H1 (cell line): ENCODE measurements around the gene KMT2E. TPM values are rescaled to one million over a fixed set of nuclear protein-coding genes. Genes with fewer than 3 reads are reported as not detected.

Experiments
- CTCF ChIA-PET: fragments of 300-600 bp; sonication (Branson Sonifier 250); formaldehyde crosslinking; loops from one replicate; lab custom pipeline; 2021; ENCODE audit not compliant: partially characterized antibody; lab: Charles Lee
- POLR2A ChIA-PET: fragments of 300-600 bp; sonication (Branson Sonifier 250); formaldehyde crosslinking; loops from one replicate; lab custom pipeline; 2021; ENCODE audit warnings: inconsistent platforms; ENCODE audit not compliant: partially characterized antibody; lab: Charles Lee
- DNase-seq, 2 experiments: peaks; one replicate each; pipeline versions ENCODE4 v3.0.0 to v3.0.0-alpha.2; 2010 to 2022; ENCODE audit warnings: low spot score in 2 of 2, low read depth in 1 of 2, mixed read lengths in 1 of 2
- FAIRE-seq: peaks from 2 replicates; lab custom pipeline; 2011; peaks lifted over from hg19 to GRCh38; lab: Jason Lieb, UNC
- H2AFZ ChIP-seq: 2 replicates; pipeline ENCODE4 v1.8.1; 2012; ENCODE audit warnings: low read length, inconsistent platforms
- H2AK5ac ChIP-seq: 2 replicates; pipeline ENCODE4 v1.6.1; 2013; ENCODE audit warnings: low read depth, low read length
- H2BK120ac ChIP-seq: replicated peaks from 2 replicates; pipeline ENCODE3; 2013; ENCODE audit warnings: low read depth, low read length, inconsistent platforms
- H2BK12ac ChIP-seq: 2 replicates; pipeline ENCODE4 v1.6.1; 2013; ENCODE audit warnings: low read depth, low read length
- H2BK15ac ChIP-seq: 2 replicates; pipeline ENCODE4 v1.6.1; 2013; ENCODE audit warnings: low read length
- H2BK20ac ChIP-seq: 2 replicates; pipeline ENCODE4 v1.6.1; 2013; ENCODE audit warnings: low read length
- H2BK5ac ChIP-seq: 2 replicates; pipeline ENCODE4 v1.6.1; 2013; ENCODE audit warnings: low read depth, low read length
- H3K14ac ChIP-seq: 2 replicates; pipeline ENCODE4 v1.6.1; 2013; ENCODE audit warnings: inconsistent platforms; ENCODE audit not compliant: insufficient read length
- H3K18ac ChIP-seq: 2 replicates; pipeline ENCODE4 v1.6.1; 2013; ENCODE audit warnings: low read length; ENCODE audit errors: extremely low read depth
- H3K23ac ChIP-seq: 2 replicates; pipeline ENCODE4 v1.6.1; 2013; ENCODE audit warnings: inconsistent platforms; ENCODE audit not compliant: insufficient read length
- H3K23me2 ChIP-seq: 2 replicates; pipeline ENCODE4 v1.6.1; 2013; ENCODE audit warnings: low read depth, low read length
- H3K27ac ChIP-seq: 2 replicates; pipeline ENCODE4 v1.6.1; 2011; ENCODE audit warnings: low read depth, low read length, inconsistent platforms
- H3K27me3 ChIP-seq, 4 experiments: replicated peaks in 1 of 4; 1 replicate in 1 of 4; 2 replicates in 3 of 4; pipeline versions ENCODE4 v1.6.1 to v1.8.1; 2011 to 2013; ENCODE audit warnings: low read length in 3 of 4, mild to moderate bottlenecking in 3 of 4, inconsistent platforms in 2 of 4, mixed read lengths in 2 of 4, moderate library complexity in 1 of 4; ENCODE audit not compliant: control insufficient read depth in 3 of 4, insufficient read depth in 3 of 4; ENCODE audit errors: extremely low read depth in 1 of 4
- H3K36me3 ChIP-seq, 4 experiments: 2 replicates each; pipeline versions ENCODE4 v1.6.1 to v1.8.1; 2011 to 2013; ENCODE audit warnings: mild to moderate bottlenecking in 4 of 4, low read length in 3 of 4, moderate library complexity in 2 of 4, control low read depth in 1 of 4, inconsistent platforms in 1 of 4; ENCODE audit not compliant: insufficient read depth in 4 of 4, control insufficient read depth in 2 of 4
- H3K4ac ChIP-seq: replicated peaks from 2 replicates; pipeline ENCODE3; 2013; ENCODE audit warnings: low read length, low read depth, mixed read lengths, inconsistent platforms; ENCODE audit not compliant: insufficient read length
- H3K4me1 ChIP-seq, 4 experiments: replicated peaks in 1 of 4; 1 replicate in 1 of 4; 2 replicates in 3 of 4; pipeline versions ENCODE4 v1.6.1 to v1.8.1; 2011 to 2013; ENCODE audit warnings: low read length in 3 of 4, inconsistent platforms in 2 of 4, mixed read lengths in 1 of 4; ENCODE audit not compliant: insufficient read depth in 4 of 4, control insufficient read depth in 3 of 4
- H3K4me2 ChIP-seq, 2 experiments: 2 replicates each; pipeline versions ENCODE4 v1.6.1 to v1.8.1; 2011 to 2013; ENCODE audit warnings: low read depth in 2 of 2, low read length in 2 of 2, control low read depth in 1 of 2, inconsistent platforms in 1 of 2, mild to moderate bottlenecking in 1 of 2; ENCODE audit not compliant: insufficient read depth in 1 of 2
- H3K4me3 ChIP-seq, 4 experiments: fragments of 200-600, 300-600 bp in 1 of 4; sonication (generic), shearing (Covaris generic), sonication (Bioruptor Twin) in 1 of 4; 2 replicates each; pipeline versions ENCODE4 v1.5.1 to v1.8.1; 2011 to 2016; ENCODE audit warnings: low read length in 4 of 4, low read depth in 3 of 4, control low read depth in 2 of 4, inconsistent platforms in 2 of 4, mild to moderate bottlenecking in 2 of 4, mixed read lengths in 1 of 4, moderate library complexity in 1 of 4; ENCODE audit not compliant: insufficient read depth in 2 of 4; ENCODE audit errors: extremely low read depth in 1 of 4
- H3K56ac ChIP-seq: replicated peaks from 2 replicates; pipeline ENCODE3; 2013; ENCODE audit warnings: low read depth, mild to moderate bottlenecking, mixed read lengths, low read length, inconsistent platforms; ENCODE audit not compliant: insufficient read length
- H3K79me1 ChIP-seq: 2 replicates; pipeline ENCODE4 v1.6.1; 2013; ENCODE audit warnings: low read depth, low read length, control low read depth
- H3K79me2 ChIP-seq, 2 experiments: 2 replicates each; pipeline versions ENCODE4 v1.6.1 to v1.8.1; 2012 to 2013; ENCODE audit warnings: low read length in 2 of 2, mild to moderate bottlenecking in 2 of 2, inconsistent platforms in 1 of 2; ENCODE audit not compliant: insufficient read depth in 2 of 2, control insufficient read depth in 1 of 2
- H3K9ac ChIP-seq, 4 experiments: replicated peaks in 1 of 4; 1 replicate in 1 of 4; 2 replicates in 3 of 4; pipeline versions ENCODE4 v1.6.1 to v1.8.1; 2011 to 2013; ENCODE audit warnings: low read depth in 3 of 4, low read length in 3 of 4, control low read depth in 2 of 4, mild to moderate bottlenecking in 2 of 4, moderate library complexity in 2 of 4, inconsistent platforms in 1 of 4; ENCODE audit errors: extremely low read depth in 1 of 4
- H3K9me3 ChIP-seq, 2 experiments: 2 replicates each; pipeline versions ENCODE4 v1.6.1 to v1.8.1; 2012 to 2013; ENCODE audit warnings: mild to moderate bottlenecking in 2 of 2, moderate library complexity in 2 of 2, control low read depth in 1 of 2, inconsistent platforms in 1 of 2, low read depth in 1 of 2, low read length in 1 of 2, mixed read lengths in 1 of 2; ENCODE audit not compliant: insufficient read depth in 2 of 2
- H4K20me1 ChIP-seq, 2 experiments: replicated peaks in 1 of 2; 2 replicates each; pipeline versions ENCODE3 to v1.8.1; 2011 to 2013; ENCODE audit warnings: inconsistent platforms in 2 of 2, low read length in 2 of 2, mild to moderate bottlenecking in 1 of 2; ENCODE audit not compliant: insufficient read depth in 2 of 2, control insufficient read depth in 1 of 2
- H4K5ac ChIP-seq: 2 replicates; pipeline ENCODE4 v1.6.1; 2013; ENCODE audit warnings: low read length, low read depth, mixed read lengths, inconsistent platforms; ENCODE audit not compliant: insufficient read length
- H4K8ac ChIP-seq: 2 replicates; pipeline ENCODE4 v1.8.0; 2013; ENCODE audit warnings: mild to moderate bottlenecking, moderate library complexity, low read length, inconsistent platforms; ENCODE audit not compliant: insufficient read depth; ENCODE audit errors: extremely low read depth
- H4K91ac ChIP-seq: replicated peaks from 2 replicates; pipeline ENCODE3; 2013; ENCODE audit warnings: low read length, mixed read lengths, inconsistent platforms; ENCODE audit not compliant: insufficient read length
- CEBPB ChIP-seq: IDR thresholded peaks from 2 replicates; pipeline ENCODE4 v1.6.1; 2012; ENCODE audit warnings: low read depth, low read length
- CHD1 ChIP-seq: IDR thresholded peaks from 2 replicates; pipeline ENCODE4 v1.6.1; 2012; ENCODE audit warnings: low read depth, low read length, improper control_type of control experiment
- HDAC2 ChIP-seq, 2 experiments: fragments of 300-600 bp in 1 of 2; sonication (generic) in 1 of 2; IDR thresholded peaks; 2 replicates each; pipeline ENCODE4 v1.6.1; 2011 to 2012; ENCODE audit warnings: low read depth in 2 of 2, low read length in 2 of 2, mild to moderate bottlenecking in 2 of 2, moderate library complexity in 2 of 2, borderline replicate concordance in 1 of 2, inconsistent platforms in 1 of 2
- HDAC6 ChIP-seq: IDR thresholded peaks from one replicate; pipeline ENCODE4 v1.7.1; 2012; ENCODE audit warnings: low read depth, mild to moderate bottlenecking, inconsistent platforms, low read length, moderate library complexity
- POLR2A ChIP-seq, 2 experiments: IDR thresholded peaks; 1 replicate in 1 of 2; 2 replicates in 1 of 2; pipeline ENCODE4 v1.6.1; 2011; ENCODE audit warnings: low read depth in 2 of 2, low read length in 2 of 2, mild to moderate bottlenecking in 2 of 2; ENCODE audit errors: control extremely low read depth in 1 of 2
- RBBP5 ChIP-seq: IDR thresholded peaks from 2 replicates; pipeline ENCODE4 v1.7.1; 2012; ENCODE audit warnings: low read depth, mild to moderate bottlenecking, inconsistent platforms, low read length, moderate library complexity, borderline replicate concordance
- SAP30 ChIP-seq: fragments of 300-600 bp; sonication (generic); IDR thresholded peaks from 2 replicates; pipeline ENCODE4 v1.7.1; 2012; ENCODE audit warnings: low read length, moderate library complexity, mild to moderate bottlenecking, inconsistent platforms; ENCODE audit not compliant: insufficient read depth, insufficient replicate concordance
- SP2 ChIP-seq: IDR thresholded peaks from 2 replicates; pipeline ENCODE4 v1.6.1; 2012; ENCODE audit warnings: mild to moderate bottlenecking, low read length, inconsistent platforms
- TAF1 ChIP-seq: IDR thresholded peaks from 2 replicates; pipeline ENCODE4 v1.6.1; 2011; ENCODE audit warnings: mild to moderate bottlenecking, low read depth, low read length
- TCF12 ChIP-seq: IDR thresholded peaks from 2 replicates; pipeline ENCODE4 v1.6.1; 2011; ENCODE audit warnings: low read depth, mild to moderate bottlenecking, low read length
- YY1 ChIP-seq: IDR thresholded peaks from 2 replicates; pipeline ENCODE4 v1.6.1; 2011; ENCODE audit warnings: low read depth, mild to moderate bottlenecking, low read length
- WGBS, 2 experiments: shearing (Covaris generic) in 1 of 2; methylation state at CpG; one replicate each; pipeline versions ENCODE4 v1.1.6 to v1.1.7; 2013 to 2015; ENCODE audit warnings: low lambda C conversion rate in 2 of 2, mixed read lengths in 2 of 2, inconsistent platforms in 1 of 2, low coverage in 1 of 2, missing lambda C conversion rate in 1 of 2; ENCODE audit not compliant: insufficient replicate concordance in 2 of 2, insufficient coverage in 1 of 2, insufficient read length in 1 of 2; ENCODE audit errors: extremely low coverage in 1 of 2, missing lambda C conversion rate in 1 of 2; 5-methylcytosine and 5-hydroxymethylcytosine counted together
- polyA plus RNA-seq, 7 experiments: library from polyadenylated mRNA; depleted of rRNA in 3 of 7; stranded (reverse) in 5 of 7; unstranded in 2 of 7; fragments of >200 nt in 5 of 7; fragments of 200-250 nt in 2 of 7; gene quantifications; 1 replicate in 5 of 7; 2 replicates in 1 of 7; 4 replicates in 1 of 7; pipeline versions ENCODE4 v1.2.1 to v1.2.3, GENCODE V29; 2011 to 2013; ENCODE audit warnings: missing spikeins in 2 of 7, mixed read lengths in 2 of 7
- total RNA-seq: library from RNA; stranded (reverse); fragmentation: NEBNext Ultra II Directional; extraction: Animal tissue kit (Norgen Biotek cat#: 25700); gene quantifications from 2 replicates; pipeline ENCODE4 v1.2.1, GENCODE V29; 2021

Gene KMT2E
- total and polyA plus RNA-seq, 2 of the 8 experiments (the other 6 are each of a cell fraction or from before 2014, with no cell fraction given) = 10.9 to 45.0 TPM

DNA sequence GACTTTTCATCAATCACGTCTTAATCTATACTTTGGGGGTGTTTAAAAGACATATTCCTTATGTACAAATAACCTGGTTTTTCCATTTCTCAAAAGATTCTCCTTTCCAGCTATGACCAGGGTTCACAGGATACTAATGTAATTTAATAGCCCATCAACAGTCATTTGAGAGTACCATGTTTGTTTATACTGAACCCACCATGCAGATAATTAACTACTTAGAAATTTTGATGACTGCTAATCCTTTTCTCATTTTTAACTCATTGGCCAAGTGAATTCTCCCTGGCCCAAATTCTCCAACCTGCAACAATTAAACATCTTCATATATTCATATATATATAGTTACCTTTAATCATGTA, 28.8 kb upstream of the KMT2E start:
- H3K4ac ChIP-seq = no peak overlapping the region
- H4K20me1 ChIP-seq = peaks cover 10 to 17% of the 10 kb centered on the region in 2 experiments
- H3K36me3 ChIP-seq = peaks cover 0 to 8% (median 1%) of the 10 kb centered on the region in 4 experiments; a peak in 2 of 8 replicates
- H3K27me3 ChIP-seq = no peaks in the 10 kb centered on the region
- H4K5ac ChIP-seq = no peak overlapping the region
- H3K4me1 ChIP-seq = peaks cover 0 to 6% (median 5%) of the 10 kb centered on the region in 4 experiments; a peak in 3 of 7 replicates
- no peak overlapping the region for H2BK5ac ChIP-seq
- no peak overlapping the region for H3K56ac ChIP-seq
- H3K4me2 ChIP-seq = peak overlapping the region; percentile 58 to 81
- H3K27ac ChIP-seq = no peak overlapping the region
- no peak overlapping the region for H2BK120ac ChIP-seq
- no peak overlapping the region for H2BK20ac ChIP-seq
- H3K23me2 ChIP-seq = peaks cover 2% of the 10 kb centered on the region; the same call in 1 of the 2 replicates
- peaks cover 0 to 26% of the 10 kb centered on the region in 2 experiments; a peak in 2 of 4 replicates for H3K79me2 ChIP-seq
- TF ChIP-seq SP2 (no peak), SAP30 (no peak), RBBP5 (no peak), TCF12 (no peak), TAF1 (no peak), CEBPB (no peak), CHD1 (no peak), POLR2A (IDR thresholded peaks at IDR 0.05; ENCODE audit: control extremely low read depth in 1 of 2, low read depth in 2 of 2, low read length in 2 of 2) (no peak), HDAC2 (IDR thresholded peaks at IDR 0.05; ENCODE audit: borderline replicate concordance in 1 of 2, low read depth in 2 of 2, low read length in 2 of 2) (no peak), YY1 (no peak), HDAC6 (no peak)
- no peaks in the 10 kb centered on the region for H3K9me3 ChIP-seq
- H4K8ac ChIP-seq = no peak overlapping the region
- WGBS, 2 experiments = 43% methylated on average over 1 of the region's 1 CpG; no CpG with 5 or more reads in 1 of the 2 experiments
- H2BK15ac ChIP-seq = no peak overlapping the region
- no peak overlapping the region for H2BK12ac ChIP-seq
- H3K18ac ChIP-seq = no peak overlapping the region
- H3K79me1 ChIP-seq = peaks cover 2% of the 10 kb centered on the region; the same call in 1 of the 2 replicates
- no peak overlapping the region for H3K23ac ChIP-seq
- CTCF ChIA-PET = interaction anchor here (1.2 to 3.2 kb wide), 3 partner anchors 11 to 546 kb away, joined by 4 to 27 read pairs (median 5); partner anchors contain the start of gene RINT1
- no peak overlapping the region for H3K9ac ChIP-seq
- H2AFZ ChIP-seq = no peak overlapping the region
- no peak for DNase-seq
- H3K4me3 ChIP-seq = peak overlapping the region in 1 of 4 experiments; percentile 71; a peak in 4 of 8 replicates
- H4K91ac ChIP-seq = no peak overlapping the region
- POLR2A ChIA-PET = interaction anchor here (0.6 to 5.6 kb wide), 9 partner anchors 8 to 437 kb away, joined by 3 to 118 read pairs (median 4); partner anchors contain the start of gene KMT2E
- no peak for FAIRE-seq
- H3K14ac ChIP-seq = no peak overlapping the region
- H2AK5ac ChIP-seq = no peak overlapping the region
